DND-41 (cell line): ENCODE measurements around the gene RBM47.

ENCODE experiments used
- ATAC-seq: fragments of 200-7000 bp; cut with Tn5 transposase; 3 replicates; pipeline ENCODE4 v1.9.1; 2021; ENCODE audit warnings: low read depth; ENCODE audit not compliant: insufficient read depth
- DNase-seq: peaks from one replicate; pipeline ENCODE4 v3.0.0-alpha.2; 2020
- H2AFZ ChIP-seq: 2 replicates; pipeline ENCODE4 v1.6.0; 2012; ENCODE audit warnings: low read depth, low read length
- H3K27ac ChIP-seq: 2 replicates; pipeline ENCODE4 v1.5.1; 2012; ENCODE audit warnings: low read length, inconsistent platforms
- H3K27me3 ChIP-seq: fragments of 200-600 bp; sonication (generic); 2 replicates; pipeline ENCODE4 v1.6.0; 2012; ENCODE audit warnings: low read length, mild to moderate bottlenecking, inconsistent platforms; ENCODE audit not compliant: insufficient read depth, poor library complexity
- H3K36me3 ChIP-seq: 2 replicates; pipeline ENCODE4 v1.5.1; 2012; ENCODE audit warnings: low read length, inconsistent platforms; ENCODE audit not compliant: insufficient read depth
- H3K4me1 ChIP-seq: 2 replicates; pipeline ENCODE4 v1.5.1; 2012; ENCODE audit warnings: mild to moderate bottlenecking, low read length; ENCODE audit not compliant: insufficient read depth
- H3K4me2 ChIP-seq: 2 replicates; pipeline ENCODE4 v1.6.0; 2012; ENCODE audit warnings: mild to moderate bottlenecking, moderate library complexity, low read length, inconsistent platforms; ENCODE audit not compliant: insufficient read depth
- H3K4me3 ChIP-seq, 2 experiments: fragments of 200-600 bp in 1 of 2; shearing (Covaris generic) in 1 of 2; 2 replicates each; pipeline ENCODE4 v1.5.1; 2012 to 2016; ENCODE audit warnings: inconsistent platforms in 2 of 2, low read length in 2 of 2, mild to moderate bottlenecking in 2 of 2, low read depth in 1 of 2, moderate library complexity in 1 of 2
- H3K79me2 ChIP-seq: 2 replicates; pipeline ENCODE4 v1.6.0; 2012; ENCODE audit warnings: low read length, inconsistent platforms; ENCODE audit not compliant: insufficient read depth
- H3K9ac ChIP-seq: 2 replicates; pipeline ENCODE4 v1.6.0; 2012; ENCODE audit warnings: low read depth, mild to moderate bottlenecking, inconsistent platforms, low read length, moderate library complexity
- H3K9me3 ChIP-seq: 2 replicates; pipeline ENCODE4 v1.5.1; 2012; ENCODE audit warnings: low read length, moderate library complexity, mild to moderate bottlenecking, inconsistent platforms; ENCODE audit not compliant: insufficient read depth, severe bottlenecking
- H4K20me1 ChIP-seq: 2 replicates; pipeline ENCODE4 v1.6.0; 2012; ENCODE audit warnings: low read length; ENCODE audit not compliant: insufficient read depth
- EZH2 ChIP-seq: IDR thresholded peaks from 3 replicates; pipeline ENCODE4 v1.6.1; 2012; ENCODE audit warnings: borderline replicate concordance, low read depth, mild to moderate bottlenecking, moderate library complexity, low read length, inconsistent platforms; ENCODE audit not compliant: severe bottlenecking
- TF ChIP-seq, protein P1 (sequence below): IDR thresholded peaks from 2 replicates; pipeline ENCODE4 v1.5.1; 2012; ENCODE audit warnings: borderline replicate concordance, low read length, moderate library complexity, mild to moderate bottlenecking; ENCODE audit not compliant: poor library complexity, severe bottlenecking; ENCODE audit errors: extremely low read depth

Gene RBM47

DNA sequence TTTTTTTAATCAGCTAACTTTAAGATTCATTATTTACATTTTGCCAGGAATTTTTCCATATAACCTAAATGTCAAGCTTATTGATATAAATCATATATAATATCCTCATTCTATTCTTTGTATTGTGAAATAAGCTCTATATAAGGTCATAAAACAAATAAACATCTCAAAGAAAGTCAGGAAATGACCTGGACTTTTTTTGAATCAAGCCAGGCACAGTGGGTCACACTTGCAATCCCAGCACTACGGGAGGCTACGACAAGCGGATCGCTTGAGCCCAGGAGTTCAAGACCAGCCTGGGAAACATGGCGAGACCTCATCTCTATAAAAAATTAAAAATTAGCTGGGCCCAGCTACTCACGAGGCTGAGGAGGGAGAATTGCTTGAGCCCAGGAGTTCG is 88.9 kb downstream of the RBM47 start:
- Histone ChIP-seq H3K79me2 (no peaks in the 10 kb centered on the region), H4K20me1 (no peaks in the 10 kb centered on the region), H2AFZ (no peak overlapping the region), H3K36me3 (no peaks in the 10 kb centered on the region), H3K4me1 (no peaks in the 10 kb centered on the region), H3K9me3 (no peaks in the 10 kb centered on the region), H3K27me3 (no peaks in the 10 kb centered on the region), H3K27ac (no peak overlapping the region), H3K4me3 (no peak overlapping the region), H3K9ac (no peak overlapping the region), H3K4me2 (no peak overlapping the region)
- DNase-seq (no peak), ATAC-seq (no peak)
- no peak for TF ChIP-seq EZH2
- TF ChIP-seq, protein P1, sequence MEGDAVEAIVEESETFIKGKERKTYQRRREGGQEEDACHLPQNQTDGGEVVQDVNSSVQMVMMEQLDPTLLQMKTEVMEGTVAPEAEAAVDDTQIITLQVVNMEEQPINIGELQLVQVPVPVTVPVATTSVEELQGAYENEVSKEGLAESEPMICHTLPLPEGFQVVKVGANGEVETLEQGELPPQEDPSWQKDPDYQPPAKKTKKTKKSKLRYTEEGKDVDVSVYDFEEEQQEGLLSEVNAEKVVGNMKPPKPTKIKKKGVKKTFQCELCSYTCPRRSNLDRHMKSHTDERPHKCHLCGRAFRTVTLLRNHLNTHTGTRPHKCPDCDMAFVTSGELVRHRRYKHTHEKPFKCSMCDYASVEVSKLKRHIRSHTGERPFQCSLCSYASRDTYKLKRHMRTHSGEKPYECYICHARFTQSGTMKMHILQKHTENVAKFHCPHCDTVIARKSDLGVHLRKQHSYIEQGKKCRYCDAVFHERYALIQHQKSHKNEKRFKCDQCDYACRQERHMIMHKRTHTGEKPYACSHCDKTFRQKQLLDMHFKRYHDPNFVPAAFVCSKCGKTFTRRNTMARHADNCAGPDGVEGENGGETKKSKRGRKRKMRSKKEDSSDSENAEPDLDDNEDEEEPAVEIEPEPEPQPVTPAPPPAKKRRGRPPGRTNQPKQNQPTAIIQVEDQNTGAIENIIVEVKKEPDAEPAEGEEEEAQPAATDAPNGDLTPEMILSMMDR: no peak

- no peak overlapping the region for H3K27ac ChIP-seq
- no peaks in the 10 kb centered on the region for H3K36me3 ChIP-seq
- no peak overlapping the region for H2AFZ ChIP-seq
- no peaks in the 10 kb centered on the region for H3K9me3 ChIP-seq
- H3K27me3 ChIP-seq: no peaks in the 10 kb centered on the region
- H3K4me3 ChIP-seq: no peak overlapping the region
- no peak overlapping the region for H3K9ac ChIP-seq
- ATAC-seq: no peak
- H3K4me2 ChIP-seq: no peak overlapping the region
- no peaks in the 10 kb centered on the region for H3K79me2 ChIP-seq
- no peak for TF ChIP-seq EZH2
- TF ChIP-seq, protein P1: no peak
- DNase-seq: no peak
- H3K4me1 ChIP-seq: no peaks in the 10 kb centered on the region
- no peaks in the 10 kb centered on the region for H4K20me1 ChIP-seq
Observed at GRCh38 chr4:40536032-40536431, 93.6 kb downstream of the RBM47 start.

DNA sequence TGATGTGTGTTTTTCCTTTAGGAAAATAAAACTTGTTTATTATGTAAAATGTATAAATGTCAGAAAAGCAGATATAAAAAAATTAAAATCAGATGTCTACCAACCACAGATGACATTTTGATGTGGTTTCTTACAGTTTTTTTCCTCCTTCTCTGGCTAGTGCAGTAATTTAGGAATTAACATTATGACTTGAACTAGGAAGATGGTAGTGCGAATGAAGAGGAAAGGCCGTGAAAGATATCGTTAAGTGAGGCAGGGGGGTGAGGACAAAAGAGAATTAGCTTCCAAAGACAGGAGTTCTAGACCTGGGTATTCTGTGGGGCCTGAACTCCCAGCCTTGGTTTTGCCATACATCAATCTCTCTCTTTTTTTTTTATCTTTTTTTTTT is 98.0 kb downstream of the RBM47 start:
- H3K9ac ChIP-seq: no peak overlapping the region
- H3K27ac ChIP-seq: no peak overlapping the region
- TF ChIP-seq EZH2: no peak
- TF ChIP-seq, protein P1: no peak
- H3K4me3 ChIP-seq: no peak overlapping the region
- H3K4me1 ChIP-seq: no peaks in the 10 kb centered on the region
- no peaks in the 10 kb centered on the region for H3K79me2 ChIP-seq
- no peak overlapping the region for H2AFZ ChIP-seq
- DNase-seq (no peak), ATAC-seq (no peak)
- no peak overlapping the region for H3K4me2 ChIP-seq
- H3K36me3 ChIP-seq: no peaks in the 10 kb centered on the region
- no peaks in the 10 kb centered on the region for H3K9me3 ChIP-seq
- no peaks in the 10 kb centered on the region for H3K27me3 ChIP-seq
- H4K20me1 ChIP-seq: no peaks in the 10 kb centered on the region
